ENCODE data around the gene DUSP12.
"Not testable (repeated sequence)": the region's sequence is repeated elsewhere in the genome, so short reads cannot be mapped to it uniquely, and the experiment has no call there.

DUSP12 gene

GRCh38 chr1:161728376-161729226 lies 21.0 kb upstream of the DUSP12 start:
- no peak for DNase-seq

DNA sequence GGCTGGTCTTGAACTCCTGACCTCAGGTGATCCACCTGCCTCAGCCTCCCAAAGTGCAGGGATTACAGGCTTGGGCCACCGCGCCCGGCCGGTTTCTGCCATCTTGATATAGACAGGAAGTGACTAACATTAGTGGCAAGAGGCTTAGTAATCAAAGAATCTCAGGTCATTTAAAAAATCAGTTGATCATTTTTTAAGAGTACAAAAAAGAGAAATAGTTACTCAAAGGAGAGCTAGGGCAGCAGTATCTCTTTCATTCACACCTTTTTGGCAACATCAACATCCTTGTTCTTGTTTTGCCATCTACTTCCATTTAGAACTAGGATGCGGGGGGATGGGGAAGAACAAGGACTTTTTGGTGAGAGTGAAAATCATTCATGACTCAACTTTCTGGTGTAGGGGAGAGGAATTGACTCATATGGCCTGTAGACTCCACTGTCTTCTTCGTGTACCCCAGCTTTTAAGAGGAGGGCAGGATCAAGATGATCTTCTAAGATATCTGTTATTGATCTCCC lies 19.5 kb upstream of the DUSP12 start:
- peak; percentile 24 for DNase-seq

- no peak for DNase-seq
Measured at GRCh38 chr1:161731241-161731640, 18.3 kb upstream of the DUSP12 start.

DNA sequence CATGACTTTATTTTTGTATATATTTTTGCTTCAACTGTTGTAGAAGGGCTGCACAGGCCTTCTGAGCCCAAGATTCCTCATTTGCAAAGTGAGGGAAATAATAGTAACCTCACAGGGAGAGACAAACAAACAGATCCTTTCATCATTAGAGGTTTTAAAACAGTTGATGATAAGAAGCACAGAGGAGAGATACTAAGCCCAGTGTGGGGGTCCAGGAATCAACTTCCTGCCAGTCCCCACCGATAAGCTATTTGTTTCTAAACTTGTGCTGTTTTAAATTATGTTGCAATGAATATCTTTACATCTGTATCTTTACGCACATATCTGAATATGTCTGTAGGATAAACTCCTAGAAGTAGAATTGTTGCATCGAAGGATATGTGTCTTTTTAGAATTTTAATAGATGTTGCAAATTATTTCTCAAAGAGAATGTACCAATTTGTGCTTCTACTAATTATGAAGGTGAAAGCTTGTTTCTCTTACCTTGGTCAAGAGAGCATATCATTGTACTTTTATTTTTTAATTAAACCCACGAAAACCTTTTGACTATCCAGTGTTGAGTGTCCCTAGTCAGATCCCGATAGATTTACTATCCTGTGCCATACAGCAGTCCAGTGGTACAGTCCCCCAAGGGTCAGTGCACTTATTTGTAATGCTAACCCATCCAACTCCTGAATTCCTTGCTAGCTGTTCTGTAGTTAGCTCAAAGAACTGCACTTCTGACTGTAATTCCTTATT lies 17.4 kb upstream of the DUSP12 start:
- DNase-seq: no peak

DNA sequence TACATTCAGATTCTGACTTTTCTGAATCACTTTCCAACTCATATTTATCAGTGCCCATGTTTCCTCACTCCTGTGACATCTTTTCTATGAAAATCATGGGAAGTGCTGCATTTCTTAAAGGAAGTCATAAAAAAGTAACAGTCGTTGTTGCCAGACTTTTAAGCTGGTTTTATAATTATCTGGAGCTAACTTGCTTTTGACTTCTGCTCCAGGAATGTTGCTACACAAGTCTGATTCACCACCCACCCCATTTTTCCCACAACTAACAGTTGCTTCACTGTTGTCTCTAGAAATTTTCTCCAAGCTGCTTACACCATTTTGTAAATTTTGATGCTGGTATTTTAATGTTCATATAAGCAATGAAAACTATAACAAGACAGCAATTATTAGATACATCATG lies 16.1 kb upstream of the DUSP12 start:
- DNase-seq: no peak

DNA sequence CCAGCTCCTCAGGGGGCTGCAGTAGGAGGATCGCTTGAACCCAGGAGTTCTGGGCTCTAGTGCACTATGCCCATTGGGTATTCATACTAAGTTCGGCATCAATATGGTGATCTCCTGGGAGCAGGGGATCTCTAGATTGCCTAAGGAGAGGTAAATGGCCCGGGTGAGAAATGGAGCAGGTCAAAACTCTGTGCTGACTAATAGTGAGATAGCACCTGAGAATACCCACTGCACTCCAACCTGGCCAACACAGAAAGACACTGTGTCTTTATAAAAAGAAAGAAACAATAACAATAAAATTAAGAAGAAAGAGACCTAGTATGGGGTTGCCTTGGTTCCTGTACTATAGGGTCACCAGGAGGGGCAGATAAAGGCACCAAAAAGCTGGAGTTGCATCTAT lies 13.7 kb upstream of the DUSP12 start:
- DNase-seq: no peak

- no peak for DNase-seq
Measured at GRCh38 chr1:161736335-161736969, 13.1 kb upstream of the DUSP12 start.

- no peak for DNase-seq
Measured at GRCh38 chr1:161737625-161738024, 12.0 kb upstream of the DUSP12 start.

- DNase-seq: no peak
Measured at GRCh38 chr1:161738627-161739287, 10.8 kb upstream of the DUSP12 start.

GRCh38 chr1:161739865-161740566 lies 9.6 kb upstream of the DUSP12 start:
- no peak for DNase-seq

- DNase-seq: no peak
Measured at GRCh38 chr1:161740921-161741320, 8.7 kb upstream of the DUSP12 start.

DNA sequence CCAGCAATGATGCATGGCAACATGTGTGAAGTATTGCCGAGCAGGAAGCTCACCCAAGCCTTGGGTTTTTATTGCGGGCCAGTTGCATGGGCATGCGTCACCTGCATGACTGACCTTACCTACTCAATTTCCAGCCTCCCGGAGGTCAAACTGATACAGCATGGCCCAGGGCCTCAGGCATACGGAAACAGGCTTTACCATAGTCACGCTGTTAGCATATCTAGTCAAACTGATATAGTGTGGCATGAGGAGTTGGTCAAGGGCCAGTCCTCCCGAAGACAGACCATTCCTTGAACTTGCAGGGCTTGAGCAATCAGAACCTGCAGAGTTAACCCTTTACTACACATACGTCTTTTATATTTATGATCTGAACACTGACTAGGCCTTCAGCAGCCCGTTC lies 6.4 kb upstream of the DUSP12 start:
- DNase-seq: no peak

- DNase-seq: no peak
Measured at GRCh38 chr1:161747801-161748200, 1.8 kb upstream of the DUSP12 start.

- peak; percentile 35 for DNase-seq
Measured at GRCh38 chr1:161763522-161764098, 14.0 kb downstream of the DUSP12 start.

- peak; percentile 75 for DNase-seq
Measured at GRCh38 chr1:161766102-161766981, 16.8 kb downstream of the DUSP12 start, which contains the start of gene ATF6. TSS of gene ATF6 (plus strand) at chr1:161766320. CDS start at chr1:161766361, 41 bp downstream.

- no peak for DNase-seq
Measured at GRCh38 chr1:161768461-161768860, 18.9 kb downstream of the DUSP12 start.

DNA sequence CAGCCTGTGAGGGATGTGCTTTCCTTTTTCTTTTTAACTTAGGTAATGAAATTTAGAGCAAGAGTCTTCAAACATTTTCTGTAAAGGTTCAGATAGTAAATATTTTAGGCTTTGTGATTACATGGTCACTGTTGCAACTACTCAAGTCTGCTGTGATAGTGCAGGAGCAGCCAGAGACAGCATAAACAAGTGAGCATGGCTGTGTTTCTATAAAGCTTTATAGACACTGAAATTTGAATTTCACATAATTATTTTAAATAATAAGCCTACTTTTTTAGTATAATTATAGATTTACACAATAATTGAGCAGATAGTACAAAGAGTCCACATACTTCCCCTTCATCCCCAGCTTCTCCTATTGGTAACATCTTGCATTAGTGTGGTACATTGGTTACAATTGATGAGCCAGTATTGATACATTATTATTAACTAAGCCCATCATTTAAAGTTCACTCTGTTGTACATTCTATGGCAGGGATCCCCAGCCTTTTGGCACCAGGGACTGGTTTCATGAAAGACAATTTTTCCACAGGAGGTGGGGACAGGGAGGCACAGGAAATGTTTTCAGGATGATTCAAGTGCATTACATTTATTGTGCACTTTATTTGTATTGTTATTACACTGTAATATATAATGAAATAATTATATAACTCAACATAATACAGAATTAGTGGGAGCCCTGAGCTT lies 19.5 kb downstream of the DUSP12 start:
- no peak for DNase-seq

DNA sequence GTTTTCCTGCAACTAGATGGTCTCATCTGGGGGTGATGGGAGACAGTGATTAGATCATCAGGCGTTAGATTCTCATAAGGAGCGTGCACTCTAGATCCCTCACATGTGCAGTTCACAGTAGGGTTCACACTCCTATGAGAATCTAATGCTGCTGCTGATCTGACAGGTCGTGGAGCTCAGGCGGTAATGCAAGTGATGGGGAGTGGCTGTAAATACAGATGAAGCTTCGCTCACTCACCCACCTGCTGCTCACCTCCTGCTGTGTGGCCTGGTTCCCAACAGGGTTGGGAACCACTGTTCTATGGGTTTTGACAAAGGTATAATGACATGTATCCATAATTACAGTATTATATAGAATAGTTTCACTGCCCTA lies 20.1 kb downstream of the DUSP12 start:
- DNase-seq: not testable (repeated sequence)

DNA sequence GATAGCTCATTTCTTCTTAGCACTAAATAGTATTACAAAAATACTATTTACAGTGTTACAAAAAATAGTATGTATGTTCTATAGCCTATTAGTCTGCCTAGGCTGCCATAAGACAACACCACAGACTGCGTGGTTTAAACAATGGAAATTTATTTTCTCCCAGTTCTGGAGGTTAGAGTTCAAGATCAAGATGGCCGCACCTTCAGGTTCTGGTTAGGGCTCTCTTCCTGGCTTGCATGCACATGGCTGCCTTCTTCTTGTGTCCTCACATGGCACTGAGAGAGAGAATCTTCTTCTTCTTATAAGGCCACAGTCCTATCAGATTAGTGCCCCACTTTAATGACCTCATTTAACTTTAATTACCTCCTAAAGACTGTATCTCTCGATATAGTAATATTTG lies 20.7 kb downstream of the DUSP12 start:
- no peak for DNase-seq

GRCh38 chr1:161771161-161771560 lies 21.6 kb downstream of the DUSP12 start:
- DNase-seq: no peak
